IPS-15b (cell line): ENCODE data around the gene C17orf50.

Experiments used
- H3K27me3 ChIP-seq: one replicate; pipeline ENCODE4 v1.6.1; 2013; ENCODE audit warnings: low read length; ENCODE audit not compliant: control insufficient read depth, insufficient read depth
- H3K36me3 ChIP-seq: one replicate; pipeline ENCODE4 v1.6.1; 2013; ENCODE audit warnings: low read length; ENCODE audit not compliant: control insufficient read depth, insufficient read depth
- H3K4me1 ChIP-seq: one replicate; pipeline ENCODE4 v1.6.1; 2013; ENCODE audit warnings: mild to moderate bottlenecking, low read length; ENCODE audit not compliant: control insufficient read depth, insufficient read depth
- H3K4me3 ChIP-seq: one replicate; pipeline ENCODE4 v1.5.1; 2013; ENCODE audit warnings: low read depth, low read length
- H3K9ac ChIP-seq: one replicate; pipeline ENCODE4 v1.6.1; 2013; ENCODE audit warnings: low read depth, mild to moderate bottlenecking, low read length
- H3K9me3 ChIP-seq: one replicate; pipeline ENCODE4 v1.6.1; 2013; ENCODE audit warnings: mild to moderate bottlenecking, low read length; ENCODE audit not compliant: control insufficient read depth, insufficient read depth

C17orf50 gene

DNA sequence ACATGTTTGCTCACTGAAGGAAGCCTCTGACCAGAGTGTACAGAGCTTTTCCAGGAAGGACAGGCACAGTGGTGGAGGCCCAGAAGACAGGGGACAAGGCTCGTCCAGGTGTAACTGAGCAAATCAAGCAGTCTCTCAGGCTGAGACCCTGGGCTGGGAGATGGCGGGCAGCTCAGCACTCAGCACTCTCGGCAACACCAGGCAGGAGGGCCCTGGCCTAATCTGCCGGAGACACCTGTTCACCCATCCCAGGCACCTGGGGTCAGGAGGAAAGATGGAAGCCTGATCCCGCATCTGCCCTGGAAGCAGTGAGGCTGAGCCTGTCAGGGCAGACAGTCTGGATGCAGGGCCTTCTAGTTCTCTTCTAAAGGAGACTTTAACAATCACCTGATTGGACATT is 24.5 kb upstream of the C17orf50 start:
- Histone ChIP-seq H3K9ac (no peak overlapping the region), H3K36me3 (no peaks in the 10 kb centered on the region), H3K4me1 (peaks cover 3% of the 10 kb centered on the region), H3K9me3 (peaks cover 8% of the 10 kb centered on the region), H3K27me3 (peaks cover 54% of the 10 kb centered on the region), H3K4me3 (no peak overlapping the region)

DNA sequence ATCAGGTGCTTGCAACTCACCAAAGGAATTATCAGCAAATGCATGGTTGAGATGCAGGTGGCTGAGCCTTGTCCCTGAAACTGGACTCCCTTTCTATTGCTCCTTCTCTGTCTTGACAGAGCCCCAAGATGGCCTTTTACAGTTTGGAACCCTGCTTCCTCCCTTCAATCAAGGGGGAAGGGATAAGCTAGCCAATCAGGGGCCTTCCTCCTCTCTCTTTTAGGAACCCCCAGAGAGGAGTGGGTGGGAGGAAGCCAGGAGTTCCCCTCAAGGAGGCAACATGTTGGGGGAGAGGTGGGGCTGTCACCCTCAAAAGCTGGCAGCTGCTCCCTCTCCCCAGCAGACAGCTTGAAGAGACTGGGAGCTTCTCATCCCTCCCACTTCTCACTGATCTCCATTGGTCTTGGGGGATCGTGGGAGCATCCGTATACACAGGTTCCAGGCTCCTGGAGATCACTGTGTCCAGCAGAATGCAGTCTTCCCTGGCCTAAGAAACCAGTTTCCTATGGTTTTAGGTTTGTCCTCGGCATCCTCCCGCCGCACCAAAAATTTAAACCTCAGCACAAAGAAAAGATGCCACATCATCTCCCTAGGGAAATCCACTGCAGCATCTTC is 22.1 kb upstream of the C17orf50 start:
- Histone ChIP-seq H3K4me1 (peaks cover 2% of the 10 kb centered on the region), H3K4me3 (no peak overlapping the region), H3K36me3 (no peaks in the 10 kb centered on the region), H3K9me3 (peaks cover 8% of the 10 kb centered on the region), H3K27me3 (peaks cover 54% of the 10 kb centered on the region), H3K9ac (no peak overlapping the region)

DNA sequence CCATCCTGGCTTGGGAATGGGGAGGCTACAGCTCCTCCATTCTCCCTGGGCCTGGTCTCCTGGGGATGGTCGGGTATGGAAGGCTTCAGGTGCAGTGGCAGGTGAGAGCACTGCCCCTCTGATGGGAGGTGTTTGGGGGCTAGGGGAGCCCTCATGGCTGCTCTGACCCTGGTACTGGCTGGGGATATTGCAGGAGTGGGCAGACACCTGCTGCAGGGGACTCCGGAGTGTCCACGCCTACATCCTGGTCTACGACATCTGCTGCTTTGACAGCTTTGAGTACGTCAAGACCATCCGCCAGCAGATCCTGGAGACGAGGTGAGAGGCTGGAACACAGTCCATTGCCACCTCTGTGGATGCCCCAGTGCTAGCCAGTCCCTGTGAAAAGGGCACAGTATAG is 20.5 kb upstream of the C17orf50 start:
- peaks cover 8% of the 10 kb centered on the region for H3K9me3 ChIP-seq
- H3K36me3 ChIP-seq, result no peaks in the 10 kb centered on the region
- H3K4me1 ChIP-seq, result peaks cover 2% of the 10 kb centered on the region
- no peak overlapping the region for H3K9ac ChIP-seq
- no peak overlapping the region for H3K4me3 ChIP-seq
- H3K27me3 ChIP-seq, result peaks cover 49% of the 10 kb centered on the region

DNA sequence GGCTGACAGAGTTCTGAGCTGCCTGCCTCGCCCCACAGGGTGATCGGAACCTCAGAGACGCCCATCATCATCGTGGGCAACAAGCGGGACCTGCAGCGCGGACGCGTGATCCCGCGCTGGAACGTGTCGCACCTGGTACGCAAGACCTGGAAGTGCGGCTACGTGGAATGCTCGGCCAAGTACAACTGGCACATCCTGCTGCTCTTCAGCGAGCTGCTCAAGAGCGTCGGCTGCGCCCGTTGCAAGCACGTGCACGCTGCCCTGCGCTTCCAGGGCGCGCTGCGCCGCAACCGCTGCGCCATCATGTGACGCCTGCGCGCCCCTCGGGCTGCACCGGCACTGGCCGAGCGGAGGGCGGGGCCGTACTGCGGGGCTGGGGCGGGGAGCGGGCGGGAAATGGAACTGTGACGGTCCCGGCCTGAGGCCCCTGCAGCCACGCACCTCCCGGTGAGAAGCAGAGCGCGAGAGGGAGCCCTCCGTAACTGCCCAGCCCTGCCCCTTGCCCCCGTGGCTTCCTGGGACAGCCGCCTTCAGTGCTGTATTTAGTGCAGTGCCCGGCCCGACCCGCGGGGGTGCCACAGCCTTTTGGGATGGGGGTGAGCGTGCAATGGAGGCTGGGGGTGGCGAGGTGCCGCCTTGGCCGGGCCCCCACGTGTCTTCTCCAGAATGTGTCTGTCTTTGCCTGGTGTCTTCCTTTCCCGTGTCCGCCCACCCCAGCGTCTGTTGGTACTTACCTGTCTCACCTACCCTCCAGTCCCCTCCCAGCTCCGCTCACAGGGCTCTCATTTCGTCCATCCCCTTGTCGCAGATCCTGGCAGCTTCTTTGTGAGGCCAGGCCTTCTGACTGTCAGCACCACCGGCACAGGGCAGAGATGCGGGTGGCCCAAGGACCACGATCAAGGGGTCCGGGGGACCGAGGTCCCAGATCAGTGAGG is 19.4 kb upstream of the C17orf50 start:
- peaks cover 8% of the 10 kb centered on the region for H3K9me3 ChIP-seq
- H3K27me3 ChIP-seq, result peaks cover 49% of the 10 kb centered on the region
- no peak overlapping the region for H3K9ac ChIP-seq
- no peaks in the 10 kb centered on the region for H3K36me3 ChIP-seq
- peaks cover 2% of the 10 kb centered on the region for H3K4me1 ChIP-seq
- H3K4me3 ChIP-seq, result peak overlapping the region; percentile 41

DNA sequence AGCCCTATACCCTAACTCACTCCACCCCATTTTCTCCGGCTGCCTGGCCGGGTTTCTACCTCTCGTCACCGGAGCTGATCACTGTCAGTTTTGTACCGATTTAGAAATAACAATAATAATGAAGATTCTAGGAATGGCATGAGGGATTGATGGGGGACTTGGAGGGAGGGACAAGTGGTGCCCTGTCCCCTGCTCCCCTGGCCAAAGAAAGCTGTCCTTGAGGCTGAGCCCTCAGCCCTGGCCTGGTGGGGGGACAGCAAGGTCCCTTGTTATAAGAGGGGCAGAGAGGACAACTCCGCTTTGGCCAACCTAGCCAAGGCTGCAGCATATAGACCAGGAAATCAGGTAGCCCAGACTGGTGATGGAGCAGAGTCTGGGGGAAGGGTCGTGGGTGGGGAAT is 18.2 kb upstream of the C17orf50 start:
- Histone ChIP-seq H3K36me3 (no peaks in the 10 kb centered on the region), H3K27me3 (peaks cover 49% of the 10 kb centered on the region), H3K9ac (no peak overlapping the region), H3K4me3 (no peak overlapping the region), H3K4me1 (peaks cover 2% of the 10 kb centered on the region), H3K9me3 (peaks cover 8% of the 10 kb centered on the region)

DNA sequence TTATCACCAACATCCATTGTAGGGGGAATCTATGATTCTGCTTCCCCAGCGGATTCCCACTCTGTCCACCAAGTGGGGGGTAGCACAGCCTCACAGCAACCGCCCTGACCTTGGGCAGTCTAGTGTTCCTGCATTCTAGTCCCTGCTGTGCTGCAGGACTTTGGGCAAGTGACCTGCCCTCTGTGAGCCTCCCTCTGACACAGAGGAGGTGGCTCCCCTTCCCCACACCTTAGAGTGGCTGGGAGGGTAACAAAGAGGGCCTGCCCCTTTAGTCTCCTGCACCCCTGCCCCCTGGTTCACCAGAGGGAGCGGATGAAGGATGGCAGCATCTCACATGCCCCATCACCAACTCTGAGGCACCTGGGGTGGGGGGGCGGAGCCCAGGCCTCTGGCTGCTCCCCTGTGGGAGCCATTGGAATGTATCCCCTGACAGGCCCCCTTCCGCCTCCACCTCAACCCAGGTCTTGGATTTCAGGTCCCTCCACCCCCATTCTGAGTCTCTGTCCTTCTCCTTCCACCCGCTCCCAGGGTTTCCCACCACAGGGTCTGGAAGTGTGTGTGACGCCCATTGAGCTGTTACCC is 17.7 kb upstream of the C17orf50 start:
- Histone ChIP-seq H3K4me3 (no peak overlapping the region), H3K27me3 (peaks cover 46% of the 10 kb centered on the region), H3K9ac (no peak overlapping the region), H3K4me1 (peaks cover 2% of the 10 kb centered on the region), H3K36me3 (no peaks in the 10 kb centered on the region), H3K9me3 (peaks cover 8% of the 10 kb centered on the region)

DNA sequence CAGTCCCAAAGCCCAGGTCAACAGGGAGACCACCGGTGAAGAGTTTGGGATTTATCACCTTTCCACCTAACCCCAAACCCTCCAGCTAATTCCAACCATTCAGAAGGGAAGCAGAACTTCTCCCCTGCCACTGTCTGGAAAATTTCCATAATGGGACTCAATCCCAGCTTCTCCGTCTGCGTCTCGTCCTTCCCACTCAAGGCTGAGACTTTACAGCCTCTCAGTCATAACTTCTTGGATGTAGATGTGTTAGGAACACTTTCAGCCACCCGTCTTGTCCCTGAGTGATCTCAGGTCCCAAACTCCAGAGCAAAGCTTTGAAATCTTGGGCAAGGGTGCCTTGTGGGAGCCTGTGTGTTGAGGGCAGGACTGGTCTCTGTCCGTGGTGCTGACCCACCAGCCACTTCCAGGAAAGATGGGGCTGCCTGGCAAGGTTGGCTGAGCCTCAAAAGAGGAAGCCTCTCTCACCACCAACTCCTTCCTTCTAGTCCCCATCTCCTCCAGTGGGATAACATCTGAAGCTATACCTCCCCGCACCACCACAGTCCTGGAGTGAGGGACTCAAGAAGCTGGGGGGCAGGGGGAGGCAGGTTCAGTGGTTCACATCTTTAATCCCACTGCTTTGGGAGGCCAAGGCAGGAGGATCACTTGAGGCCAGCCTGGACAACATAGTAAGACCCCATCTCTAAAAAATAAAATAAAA is 16.9 kb upstream of the C17orf50 start:
- Histone ChIP-seq H3K9me3 (peaks cover 8% of the 10 kb centered on the region), H3K4me1 (peaks cover 2% of the 10 kb centered on the region), H3K36me3 (no peaks in the 10 kb centered on the region), H3K4me3 (no peak overlapping the region), H3K9ac (no peak overlapping the region), H3K27me3 (peaks cover 42% of the 10 kb centered on the region)

DNA sequence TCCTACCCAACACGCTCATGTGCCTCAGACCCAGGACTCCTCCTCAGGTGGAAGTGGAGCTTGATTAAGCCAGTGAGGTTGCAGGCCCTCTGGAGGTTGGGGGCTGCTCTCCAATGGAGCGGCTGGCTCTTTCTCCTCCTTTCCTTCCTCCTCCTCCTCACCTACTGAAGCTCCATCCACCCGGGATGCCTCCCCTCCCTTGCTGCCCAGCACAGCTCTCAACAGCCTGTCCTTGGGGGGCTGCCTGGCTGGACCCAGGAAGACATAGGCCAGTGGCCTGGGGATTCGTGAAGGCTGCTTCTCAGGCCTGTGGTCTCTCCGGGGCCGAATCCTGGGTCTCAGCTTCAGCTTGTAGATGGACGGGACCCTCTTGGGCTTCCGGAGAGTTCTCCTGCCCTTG is 15.9 kb upstream of the C17orf50 start:
- peaks cover 6% of the 10 kb centered on the region for H3K4me1 ChIP-seq
- peaks cover 8% of the 10 kb centered on the region for H3K9me3 ChIP-seq
- H3K4me3 ChIP-seq, result no peak overlapping the region
- H3K27me3 ChIP-seq, result peaks cover 42% of the 10 kb centered on the region
- H3K36me3 ChIP-seq, result no peaks in the 10 kb centered on the region
- H3K9ac ChIP-seq, result no peak overlapping the region

DNA sequence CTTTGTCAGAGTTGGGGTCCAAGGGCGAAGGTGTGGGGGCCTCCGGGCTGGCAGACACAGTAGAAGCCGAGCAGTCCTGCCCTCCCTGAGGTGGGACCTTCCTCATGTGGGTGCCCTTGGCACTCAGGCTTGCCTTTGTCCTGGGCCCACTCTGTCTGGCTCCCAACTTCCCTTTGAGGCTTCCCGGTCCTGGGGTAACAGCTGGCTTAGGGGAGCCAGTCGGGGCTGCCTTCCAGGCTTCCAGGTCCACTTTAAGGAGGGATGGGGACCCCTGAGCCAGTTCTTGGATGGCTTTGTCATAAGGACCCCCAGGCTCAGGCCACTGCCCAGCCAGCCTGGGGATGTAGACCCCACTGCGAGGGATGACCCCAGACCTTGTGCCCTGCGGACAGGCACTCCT is 15.4 kb upstream of the C17orf50 start:
- peaks cover 41% of the 10 kb centered on the region for H3K27me3 ChIP-seq
- H3K9me3 ChIP-seq, result peaks cover 8% of the 10 kb centered on the region
- peaks cover 6% of the 10 kb centered on the region for H3K4me1 ChIP-seq
- no peak overlapping the region for H3K9ac ChIP-seq
- H3K36me3 ChIP-seq, result no peaks in the 10 kb centered on the region
- H3K4me3 ChIP-seq, result no peak overlapping the region

DNA sequence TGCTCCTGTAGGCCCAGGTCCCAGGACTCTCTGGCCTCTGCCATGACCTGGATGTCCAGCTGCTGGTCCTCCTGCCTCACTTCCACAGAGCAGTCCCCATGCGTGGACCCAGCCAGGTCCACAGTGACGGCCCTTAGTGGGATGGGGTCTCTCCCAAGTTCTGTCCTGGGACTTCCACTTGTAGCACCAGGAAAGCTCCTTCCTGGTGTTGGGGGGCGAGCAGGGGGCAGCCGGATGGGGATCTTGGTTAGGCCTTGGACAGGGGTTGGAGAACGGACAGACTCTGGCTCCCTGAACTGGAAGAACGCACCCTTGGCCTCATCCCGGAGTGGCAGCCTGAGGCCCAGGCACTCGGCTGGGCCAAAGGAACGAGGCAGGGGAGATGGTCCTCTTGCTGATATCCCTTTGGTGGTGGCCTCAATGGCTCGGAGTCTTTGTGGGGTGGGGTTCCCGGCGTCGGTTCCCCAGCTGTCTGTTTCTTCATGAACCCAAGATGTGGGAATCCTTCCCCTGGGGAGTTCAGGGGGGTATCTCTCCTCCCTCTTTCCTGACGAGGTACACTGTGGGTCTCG is 14.9 kb upstream of the C17orf50 start:
- Histone ChIP-seq H3K9ac (no peak overlapping the region), H3K4me1 (peaks cover 6% of the 10 kb centered on the region), H3K27me3 (peaks cover 41% of the 10 kb centered on the region), H3K9me3 (peaks cover 2% of the 10 kb centered on the region), H3K36me3 (no peaks in the 10 kb centered on the region), H3K4me3 (no peak overlapping the region)

DNA sequence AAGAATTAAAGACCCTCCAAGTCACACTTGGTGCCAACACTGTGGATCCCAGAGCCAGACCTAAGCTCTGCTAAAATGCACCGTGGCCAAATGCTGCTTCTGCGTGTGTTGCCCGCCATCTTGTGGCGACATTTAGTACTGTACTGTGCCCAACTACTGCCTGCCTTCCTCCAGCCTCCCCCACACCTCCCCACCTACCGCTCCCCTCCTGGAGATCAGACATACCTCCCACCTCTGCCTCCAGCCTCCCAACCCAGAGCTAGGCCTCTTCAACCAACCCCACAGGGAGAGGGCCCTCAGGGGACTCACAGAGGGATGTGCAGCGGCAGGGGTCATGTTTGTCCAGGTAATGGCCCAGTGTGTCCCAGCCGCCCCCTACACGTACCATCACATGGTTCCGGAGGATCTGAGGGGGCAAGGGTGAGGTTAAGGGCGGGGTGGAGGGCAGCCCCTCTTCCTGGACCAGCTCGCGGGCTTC is 13.1 kb upstream of the C17orf50 start:
- Histone ChIP-seq H3K9me3 (no peaks in the 10 kb centered on the region), H3K4me1 (peaks cover 4% of the 10 kb centered on the region), H3K36me3 (no peaks in the 10 kb centered on the region), H3K4me3 (no peak overlapping the region), H3K9ac (no peak overlapping the region), H3K27me3 (peaks cover 29% of the 10 kb centered on the region)
